Motor neuron (in vitro differentiated cells): ENCODE data around the gene CD44. TPM values are rescaled to one million over a fixed set of nuclear protein-coding genes. Genes with fewer than 3 reads are reported as not detected.

ENCODE experiments used
- total RNA-seq, 8 experiments: library from RNA; unstranded; fragments of 300-600 nt; gene quantifications; 2 replicates each; pipeline versions ENCODE4 v1.2.3 to v1.2.4, GENCODE V29; 2022

The CD44 gene
- total RNA-seq, 8 experiments from 2014 or later = 0.05 to 107 (median 42.9) TPM

Other genes starting within 250 kb of the CD44 start
- 10 to 100 TPM; 25.6 to 54.5 (median 38.9) TPM for gene APIP, start 222.8 kb upstream of the CD44 start, total RNA-seq
- gene PDHX, start 222.6 kb upstream of the CD44 start, total RNA-seq = 10 to 100 TPM; 31.1 to 64.1 (median 48.1) TPM